NCI-H510A treated with DMSO at 0.1 percent for 48 hours (cell line): ENCODE results near the gene NKX2-2.
"Not testable (repeated sequence)": the region's sequence is repeated elsewhere in the genome, so short reads cannot be mapped to it uniquely, and the experiment has no call there.

ENCODE experiments used
- DNase-seq: peaks from one replicate; lab custom pipeline; 2025; lab: John Stamatoyannopoulos, UW

NKX2-2 gene

DNA sequence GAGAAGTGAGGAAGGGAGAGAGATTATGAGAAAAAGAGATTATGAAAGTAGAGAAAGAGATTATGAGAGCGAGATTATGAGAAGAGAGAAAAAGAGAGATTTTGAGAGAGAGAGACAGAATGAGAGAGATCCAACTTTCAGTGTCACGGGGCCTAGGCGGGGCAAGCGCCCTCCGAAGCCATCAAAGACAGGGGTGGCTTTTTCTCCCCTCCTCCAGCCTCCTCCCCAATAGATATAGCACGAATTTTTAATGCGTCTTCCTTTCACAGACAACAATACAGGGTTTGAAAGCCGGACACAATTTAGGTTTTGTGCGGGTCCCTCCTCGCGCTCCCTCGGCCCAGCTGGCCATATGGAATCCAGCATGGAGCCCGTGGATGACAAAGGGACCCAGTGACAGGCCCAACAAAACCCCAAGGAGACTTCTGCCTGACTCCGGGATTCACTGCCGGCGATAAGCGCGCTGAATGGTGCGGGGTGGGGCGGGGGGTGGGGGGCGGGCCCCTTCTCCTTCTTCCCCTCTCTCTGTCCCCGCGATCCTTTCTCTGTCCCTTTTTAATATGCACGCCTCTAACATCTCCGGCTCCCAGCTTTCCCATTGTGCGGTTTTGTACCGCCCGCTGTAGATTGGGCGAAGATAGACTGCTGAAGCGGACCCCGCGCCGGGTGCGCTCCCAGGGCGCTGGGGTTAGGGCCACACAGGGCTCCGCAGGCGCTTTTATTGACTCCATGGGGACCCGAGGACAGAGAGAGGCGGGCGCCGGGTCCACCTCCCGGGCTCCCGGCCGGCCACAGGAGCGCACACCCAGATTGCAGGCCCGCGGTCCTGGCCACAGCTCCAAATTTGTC, 5.4 kb downstream of the NKX2-2 start:
- DNase-seq: no peak

DNA sequence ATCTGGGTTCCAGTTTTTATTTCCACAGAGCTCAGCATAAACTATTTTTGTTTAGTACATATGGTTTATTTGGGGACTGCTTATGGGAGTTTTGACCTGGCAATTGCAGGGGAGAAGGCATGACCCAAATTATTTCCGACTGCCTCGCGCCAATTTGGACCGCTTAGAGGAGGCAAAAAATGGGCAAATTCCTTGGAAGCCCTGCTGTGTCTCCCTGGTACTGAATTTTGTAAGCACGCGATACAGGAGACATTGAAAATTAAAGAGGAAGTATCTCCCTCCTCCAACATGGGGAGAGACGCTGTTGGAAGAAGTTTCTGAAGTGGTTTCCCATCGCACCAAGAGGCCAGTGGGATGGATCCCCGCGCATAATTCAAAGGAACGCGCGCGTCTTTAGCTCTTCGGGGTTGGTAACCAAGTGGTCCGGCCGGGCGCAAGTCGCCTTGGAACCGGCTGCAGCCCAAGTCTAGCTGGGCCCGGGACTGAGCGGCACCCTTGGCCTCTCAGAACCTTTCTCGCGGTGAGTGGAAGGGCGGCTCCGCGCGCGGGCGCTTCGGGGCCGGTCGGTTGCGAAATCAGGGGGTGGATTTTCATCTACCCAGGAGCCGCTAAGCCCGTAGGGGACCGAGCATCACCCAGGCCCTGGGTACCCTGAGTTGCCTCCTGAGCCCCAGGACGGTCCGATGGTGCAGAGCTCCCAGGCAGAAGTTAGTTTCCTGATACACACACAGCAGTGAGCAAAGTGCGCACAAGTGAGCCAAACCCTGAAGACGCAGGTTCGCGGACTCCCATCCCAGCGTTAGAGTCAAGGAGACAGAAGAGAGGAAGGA, 6.2 kb downstream of the NKX2-2 start:
- DNase-seq: no peak

DNA sequence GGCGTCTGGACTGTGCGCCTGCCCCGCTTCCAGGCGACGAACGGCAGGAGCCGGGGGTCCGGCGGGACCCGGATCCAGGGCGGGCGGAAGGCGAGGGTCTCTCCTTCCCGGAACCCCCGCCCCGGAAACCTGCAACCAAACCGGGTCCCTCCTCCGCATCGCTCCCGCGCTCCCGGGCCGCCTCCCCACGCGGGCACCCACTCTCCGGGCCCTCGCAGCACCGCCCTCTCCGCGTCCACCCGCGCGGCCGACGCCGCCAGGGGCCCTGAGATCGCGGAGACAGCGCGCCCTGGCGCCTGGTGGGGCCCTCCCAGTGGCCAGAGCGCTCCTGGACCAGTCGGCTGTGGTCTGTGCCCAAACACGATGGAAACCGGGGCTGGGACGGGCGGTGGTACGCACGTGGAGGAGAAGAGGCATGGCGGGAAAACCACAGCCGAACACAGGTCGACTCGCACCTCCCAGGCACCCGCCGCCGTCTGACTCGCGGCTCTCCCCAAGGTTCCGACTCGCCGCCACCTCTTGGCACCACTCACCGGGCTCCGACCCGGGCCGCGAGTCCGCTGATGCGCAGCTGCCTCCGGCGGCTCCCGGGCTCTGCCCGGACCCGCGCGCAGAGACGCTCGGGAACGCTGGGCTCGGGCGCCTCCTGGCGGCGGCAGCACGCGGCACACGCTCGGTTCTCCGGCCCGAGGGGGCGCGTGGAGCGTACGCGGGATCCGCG, 7.9 kb downstream of the NKX2-2 start:
- peak; percentile 26 for DNase-seq

DNA sequence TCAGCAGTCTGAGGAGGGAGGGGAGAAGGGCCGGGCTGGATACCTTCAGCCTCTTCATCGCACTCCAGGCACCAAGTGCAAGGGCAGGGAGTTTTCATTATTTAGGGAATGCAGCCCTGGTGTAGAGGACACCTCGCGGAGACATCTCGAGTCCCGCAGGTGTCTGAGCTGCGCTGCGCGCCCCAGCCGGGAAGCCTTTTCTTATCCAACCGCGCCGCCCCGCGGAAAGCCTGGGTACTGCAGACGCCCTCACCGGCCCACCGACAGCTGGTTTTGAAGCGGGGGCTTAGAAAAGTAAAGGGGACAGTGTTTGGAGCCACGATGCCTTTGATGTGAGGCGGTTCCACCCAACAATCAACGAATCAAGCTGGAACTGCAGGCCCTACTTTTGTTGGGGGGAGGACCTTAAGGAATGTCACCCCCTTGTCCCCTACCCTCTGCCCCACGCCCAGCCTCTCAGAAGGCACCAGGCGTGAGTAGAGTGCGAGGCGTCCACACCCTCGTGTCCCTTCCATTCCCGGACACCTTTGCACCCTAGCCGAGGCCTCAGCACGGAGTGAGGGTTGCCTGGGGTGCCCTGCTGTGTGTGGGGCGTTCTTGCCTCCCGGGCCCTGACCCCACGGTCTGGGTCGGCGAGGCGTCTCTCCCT, 8.6 kb downstream of the NKX2-2 start:
- peak; percentile 43 for DNase-seq

DNA sequence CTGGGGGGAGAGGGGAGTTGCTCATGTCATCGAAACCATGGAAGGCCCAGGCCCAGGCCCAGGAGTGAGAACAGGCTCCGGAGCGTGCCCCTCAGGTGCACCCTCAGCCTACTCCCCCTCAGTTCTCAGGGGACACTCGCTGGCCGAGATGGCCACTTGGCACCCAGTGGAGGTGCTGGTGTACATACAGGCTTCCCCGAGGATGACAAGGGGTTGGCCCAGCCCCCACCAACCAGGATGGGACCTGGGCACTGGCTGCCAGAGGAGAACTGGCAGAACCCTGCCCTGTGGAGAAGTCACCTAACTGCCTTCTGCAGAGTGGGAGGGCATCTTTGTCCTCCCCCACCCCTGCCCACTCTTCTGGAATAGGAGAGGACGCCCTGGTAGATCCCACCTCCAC, 9.5 kb downstream of the NKX2-2 start:
- DNase-seq: no peak

DNA sequence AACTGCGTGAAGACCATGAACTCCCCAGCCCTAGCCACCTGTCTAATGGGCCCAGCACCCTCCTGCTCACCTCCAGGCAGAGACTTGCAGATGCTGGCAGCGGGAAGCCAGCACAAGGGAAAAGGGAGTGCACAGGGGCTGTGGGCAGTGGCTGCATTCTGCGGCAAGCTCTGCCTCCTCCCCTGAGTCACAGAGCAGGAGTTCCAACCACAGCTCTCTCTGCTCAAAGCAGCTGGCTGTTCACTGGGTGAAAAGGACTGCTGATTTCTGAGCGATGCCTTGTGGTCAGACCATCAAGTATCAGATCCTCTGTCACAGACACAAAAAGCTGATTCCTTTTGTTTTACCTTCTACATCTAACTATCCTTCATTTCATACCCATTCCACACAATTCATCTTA, 10.5 kb downstream of the NKX2-2 start:
- no peak for DNase-seq

DNA sequence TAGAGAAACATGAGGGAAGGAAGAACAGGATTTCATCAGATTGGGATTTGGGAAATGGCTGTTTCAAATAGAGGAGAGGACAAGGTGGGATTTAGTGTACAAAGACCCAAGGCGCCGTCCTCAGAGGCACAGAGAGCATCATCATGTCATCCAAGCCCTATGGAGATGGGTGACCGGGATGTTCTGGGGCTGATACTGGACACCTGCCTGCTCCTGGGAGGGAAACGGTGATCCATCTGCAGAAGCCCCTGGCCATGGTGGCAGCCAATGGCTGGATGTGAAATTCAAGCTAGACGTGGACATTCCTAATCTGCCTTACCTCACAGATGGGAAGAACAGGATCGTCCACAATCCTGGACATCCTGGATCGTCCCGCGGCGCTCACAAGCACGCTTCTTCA, 12.7 kb downstream of the NKX2-2 start:
- DNase-seq: no peak

DNA sequence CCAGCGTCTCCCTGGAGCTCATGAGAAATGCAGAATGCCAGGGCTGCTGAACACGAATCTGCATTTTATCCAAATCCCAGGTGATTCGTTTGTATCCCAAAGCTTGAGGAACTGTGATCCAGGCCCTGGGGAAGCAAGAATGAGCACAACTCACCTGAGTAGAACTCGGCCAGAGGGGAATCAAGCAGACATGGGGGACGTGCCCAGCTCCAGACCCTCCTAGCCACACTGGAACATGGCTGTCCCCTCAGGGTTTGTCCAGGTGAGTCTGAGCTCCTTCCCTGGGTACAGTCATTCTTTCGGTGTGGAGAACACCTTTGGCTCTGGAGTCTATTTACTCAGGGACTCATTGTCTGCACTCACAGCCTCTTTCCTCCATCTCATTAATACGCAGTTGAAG, 13.3 kb downstream of the NKX2-2 start:
- no peak for DNase-seq

DNA sequence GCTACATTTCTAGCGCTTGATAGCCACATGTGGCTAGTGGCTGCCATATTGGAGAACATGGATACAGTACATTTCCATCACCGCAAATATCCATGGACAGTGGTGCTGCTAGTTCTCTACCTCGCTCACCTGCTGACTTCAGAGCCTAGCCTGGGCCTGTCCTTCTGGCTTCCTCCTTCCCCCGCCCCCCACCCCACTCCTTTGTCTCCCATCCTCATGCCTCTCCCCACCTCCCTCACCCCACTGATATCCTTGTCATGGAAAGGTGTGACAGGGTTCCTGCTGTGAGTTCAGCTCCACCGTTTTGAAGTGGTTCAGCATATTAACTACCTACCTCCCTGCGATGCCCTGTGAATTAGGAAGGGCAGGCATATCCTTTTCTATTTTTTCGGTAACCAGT, 14.2 kb downstream of the NKX2-2 start:
- no peak for DNase-seq

DNA sequence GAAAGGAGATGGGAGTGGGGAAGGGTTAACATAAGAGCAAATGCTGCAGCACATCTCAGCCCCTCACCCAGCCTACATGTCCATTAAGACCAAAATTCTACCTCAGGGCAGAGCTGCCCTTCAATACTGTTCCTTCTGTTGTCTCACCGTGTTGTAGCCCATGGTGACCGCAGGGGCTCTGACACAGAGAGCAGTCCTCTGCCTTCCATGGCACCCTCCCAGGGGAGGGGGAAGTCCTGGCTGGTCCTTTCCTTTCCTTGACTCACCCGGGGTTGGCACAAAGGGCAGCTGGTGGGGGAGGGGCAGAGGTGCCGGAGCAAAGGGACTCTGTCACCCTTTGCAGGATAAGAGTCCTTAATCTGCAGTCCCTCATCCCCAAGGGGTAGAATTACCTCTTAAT, 15.2 kb downstream of the NKX2-2 start:
- no peak for DNase-seq

DNA sequence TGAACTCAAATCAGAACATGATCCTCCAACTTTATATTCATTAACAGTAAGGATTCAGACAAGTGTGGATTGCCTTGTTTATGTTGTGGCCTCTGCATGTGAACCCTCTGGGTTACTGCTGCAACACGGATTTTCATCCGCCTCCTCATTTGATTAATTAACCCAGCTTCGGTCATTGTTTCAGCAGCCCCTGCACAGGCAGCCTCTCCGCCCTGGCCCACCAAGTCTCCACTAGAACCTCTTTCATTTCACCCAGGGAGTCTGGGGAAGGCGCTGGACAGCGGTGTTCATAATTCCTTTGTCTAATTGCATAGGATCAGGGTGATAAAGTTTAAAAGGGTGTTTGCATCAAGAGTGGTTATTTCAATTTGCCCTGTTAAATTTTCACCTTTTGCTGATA, 15.7 kb downstream of the NKX2-2 start:
- DNase-seq: no peak

DNA sequence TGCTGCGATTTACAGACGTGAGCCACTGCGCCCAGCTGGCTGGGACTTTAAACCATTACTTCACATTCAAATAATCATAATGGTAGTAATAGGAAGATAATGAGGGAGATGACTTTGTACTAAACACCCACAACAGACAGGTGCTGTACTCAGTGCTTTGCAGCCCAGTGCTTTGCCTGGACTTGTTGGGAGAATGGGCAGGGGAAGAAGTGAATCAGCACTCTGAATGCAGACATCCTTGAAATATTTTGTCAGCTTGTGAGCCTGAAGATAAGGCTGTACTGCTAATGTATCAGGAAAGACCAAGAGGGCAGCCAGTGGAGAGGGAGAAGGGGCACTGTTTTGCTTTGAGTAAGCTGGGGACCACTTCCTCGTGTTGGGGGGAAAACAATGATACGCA, 17.4 kb downstream of the NKX2-2 start:
- no peak for DNase-seq

DNA sequence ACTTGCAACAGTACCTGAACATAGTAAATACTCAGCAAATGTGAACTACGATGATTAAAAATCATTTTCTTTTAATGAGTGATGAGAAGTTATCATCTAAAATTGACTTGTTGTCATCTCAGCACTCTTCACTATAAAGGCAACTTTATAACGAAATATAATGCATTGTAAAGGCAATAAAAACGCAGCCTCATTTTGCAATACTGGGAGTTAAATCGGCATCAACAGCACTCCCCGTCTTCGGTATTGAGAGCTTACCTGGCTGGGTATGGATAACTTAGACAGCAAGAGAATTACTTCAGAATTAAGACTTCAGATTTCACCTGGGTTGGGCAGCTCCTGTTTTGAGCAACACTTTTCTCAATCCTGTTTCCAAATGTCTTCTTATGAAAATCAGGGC, 20.8 kb downstream of the NKX2-2 start:
- DNase-seq: no peak

DNA sequence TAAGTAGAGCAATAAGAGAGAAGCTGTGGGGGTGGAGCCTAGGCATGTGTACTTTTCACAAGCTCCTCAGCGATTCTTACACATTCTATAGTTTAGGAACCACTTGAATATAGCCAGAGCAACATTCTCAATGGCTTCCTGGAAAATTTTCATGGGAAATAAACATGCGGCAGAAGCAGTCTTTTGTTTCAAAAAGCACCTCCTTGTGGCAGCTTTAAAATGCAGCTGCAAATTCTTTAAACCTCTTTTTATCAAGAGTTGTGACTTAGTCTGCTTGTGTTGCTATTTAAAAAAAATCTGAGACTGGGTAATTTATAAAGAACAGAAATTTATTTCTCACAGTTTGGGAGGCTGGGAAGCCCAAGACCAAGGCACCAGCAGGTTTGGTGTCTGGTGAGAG, 23.8 kb downstream of the NKX2-2 start:
- no peak for DNase-seq

DNA sequence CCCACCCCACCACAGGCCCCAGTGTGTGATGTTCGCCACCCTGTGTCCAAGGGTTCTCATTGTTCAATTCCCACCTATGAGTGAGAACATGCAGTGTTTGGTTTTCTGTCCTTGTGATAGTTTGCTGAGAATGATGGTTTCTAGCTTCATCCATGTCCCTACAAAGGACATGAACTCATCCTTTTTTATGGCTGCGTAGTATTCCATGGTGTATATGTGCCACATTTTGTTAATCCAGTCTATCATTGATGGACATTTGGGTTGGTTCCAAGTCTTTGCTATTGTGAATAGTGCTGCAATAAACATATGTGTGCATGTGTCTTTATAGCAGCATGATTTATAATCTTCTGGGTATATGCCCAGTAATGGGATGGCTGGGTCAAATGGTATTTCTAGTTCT, 33.7 kb downstream of the NKX2-2 start:
- not testable (repeated sequence) for DNase-seq

DNA sequence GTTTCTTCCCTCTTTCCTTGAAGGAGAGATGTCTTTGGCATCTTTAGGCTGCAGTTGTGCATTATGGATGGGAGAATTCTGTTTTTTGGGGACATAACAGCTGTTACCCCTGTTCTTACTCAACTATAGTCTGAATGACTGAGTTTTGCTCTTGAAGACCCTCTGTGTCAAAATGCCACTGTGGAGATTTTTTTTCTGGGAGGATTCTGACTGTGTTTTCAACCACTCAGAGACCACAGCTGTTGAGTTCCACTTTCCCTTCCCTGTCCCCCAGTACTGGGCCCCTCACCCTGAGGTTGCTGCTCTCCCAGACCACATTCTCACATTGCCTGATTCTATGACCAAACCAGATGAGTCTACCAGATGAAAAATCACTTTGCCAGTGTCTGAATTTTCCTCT, 48.1 kb downstream of the NKX2-2 start:
- no peak for DNase-seq

DNA sequence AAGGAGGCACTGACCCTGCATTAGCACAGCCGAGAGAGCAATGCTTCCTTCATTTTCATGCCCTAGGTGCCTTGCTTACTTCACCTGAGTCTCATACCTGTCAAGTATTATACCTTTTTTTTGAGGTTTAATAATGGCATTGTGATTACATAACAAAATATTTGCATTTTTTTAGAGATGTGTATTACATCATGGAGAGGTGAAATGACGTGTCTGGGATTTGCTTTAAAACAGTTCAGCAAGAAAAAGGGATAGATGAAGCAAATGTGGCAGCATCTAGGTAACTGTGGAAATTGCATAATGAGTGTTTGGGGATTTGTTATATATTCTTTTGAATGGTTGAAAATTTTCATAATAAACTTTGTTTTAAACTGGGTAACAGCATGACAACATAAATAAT, 48.9 kb downstream of the NKX2-2 start:
- no peak for DNase-seq
